ENCODE measurements around the gene ZNF324B.

The ZNF324B gene

GRCh38 chr19:58408152-58409009 lies 43.0 kb upstream of the ZNF324B start, which contains the start of gene ZNF584 (continued):
- TF ChIP-seq ZNF426 (tag by site-specific recombination; IDR thresholded peaks at IDR 0.05) (no peak), ZBTB17 (tag by site-specific recombination; IDR thresholded peaks at IDR 0.05) (no peak), ZNF354C (tag by site-specific recombination; IDR thresholded peaks at IDR 0.05; ENCODE audit: borderline replicate concordance, low read depth) (no peak), ZNF324 (tag by site-specific recombination; IDR thresholded peaks at IDR 0.05) (no peak), BCL11A (tag by site-specific recombination; IDR thresholded peaks at IDR 0.05; ENCODE audit: low read depth) (no peak), KLF10 (tag by site-specific recombination; IDR thresholded peaks at IDR 0.05) (0 out of 2 replicates have a peak, but pooled peaks have one; percentile 57), ZBTB49 (tag by site-specific recombination; IDR thresholded peaks at IDR 0.05; ENCODE audit: low read depth) (no peak), ZBTB48 (tag by site-specific recombination; IDR thresholded peaks at IDR 0.05) (no peak; the same call in 1 of the 2 replicates), ZNF768 (tag by site-specific recombination; IDR thresholded peaks at IDR 0.05) (no peak), ZNF398 (tag by site-specific recombination; IDR thresholded peaks at IDR 0.05) (no peak), RBAK (tag by site-specific recombination; IDR thresholded peaks at IDR 0.05) (no peak), ZBTB26 (tag by site-specific recombination; optimal IDR thresholded peaks at IDR 0.05) (peak; percentile 82), ZNF140 (tag by site-specific recombination; IDR thresholded peaks at IDR 0.05) (no peak), ZNF561 (tag by site-specific recombination; IDR thresholded peaks at IDR 0.05; ENCODE audit: borderline replicate concordance) (peak; percentile 16; the same call in 1 of the 2 replicates), ZNF169 (tag by site-specific recombination; IDR thresholded peaks at IDR 0.05) (no peak), OSR2 (tag by site-specific recombination; IDR thresholded peaks at IDR 0.05) (no peak), ZNF701 (tag by site-specific recombination; IDR thresholded peaks at IDR 0.05) (no peak), HOXA7 (CRISPR knock-in tag; IDR thresholded peaks at IDR 0.05; ENCODE audit: borderline replicate concordance) (no peak), KLF16 (tag by site-specific recombination; IDR thresholded peaks at IDR 0.05) (peak; percentile 88), ZNF48 (tag by site-specific recombination; IDR thresholded peaks at IDR 0.05) (no peak), BCL11B (tag by site-specific recombination; IDR thresholded peaks at IDR 0.05; ENCODE audit: low read depth) (peak; percentile 57; the same call in 1 of the 2 replicates), ZNF629 (tag by site-specific recombination; IDR thresholded peaks at IDR 0.05) (peak; percentile 56; the same call in 1 of the 2 replicates), ZNF24 (tag by site-specific recombination; IDR thresholded peaks at IDR 0.05) (peak; percentile 56; the same call in 1 of the 2 replicates), ZNF157 (tag by site-specific recombination; IDR thresholded peaks at IDR 0.05) (no peak), ZNF16 (tag by site-specific recombination; IDR thresholded peaks at IDR 0.05; ENCODE audit: low read depth) (no peak), ZNF843 (tag by site-specific recombination; IDR thresholded peaks at IDR 0.05) (peak; percentile 28; the same call in 1 of the 2 replicates), ZNF521 (tag by site-specific recombination; IDR thresholded peaks at IDR 0.05) (no peak), PRDM1 (tag by site-specific recombination; IDR thresholded peaks at IDR 0.05) (no peak), HOXC10 (CRISPR knock-in tag; IDR thresholded peaks at IDR 0.05) (peak; percentile 94), ZNF76 (tag by site-specific recombination; IDR thresholded peaks at IDR 0.05; ENCODE audit: borderline replicate concordance, low read depth) (peak; percentile 95), ZSCAN30 (tag by site-specific recombination; IDR thresholded peaks at IDR 0.05) (peak; percentile 65), ZSCAN16 (tag by site-specific recombination; IDR thresholded peaks at IDR 0.05) (no peak), GFI1B (tag by site-specific recombination; IDR thresholded peaks at IDR 0.05) (no peak), ZSCAN4 (tag by site-specific recombination; IDR thresholded peaks at IDR 0.05) (no peak), ZNF311 (tag by site-specific recombination; IDR thresholded peaks at IDR 0.05; ENCODE audit: borderline replicate concordance) (no peak)

Data from HEK293 (cell line).